Measurements from ENCODE around the gene SH3BGRL2. TPM values are rescaled to one million over a fixed set of nuclear protein-coding genes. Genes with fewer than 3 reads are reported as not detected.

SH3BGRL2 gene
- total and polyA plus RNA-seq, 2 donors (not counting 1 experiment from before 2014, with no cell fraction given): 0.01 TPM; not detected in 1

GRCh38 chr6:79649016-79649415, 17.9 kb downstream of the SH3BGRL2 start:
- Mint-ChIP-seq H3K4me3 (no peak overlapping the region), H3K27me3 (peaks cover 13% of the 10 kb centered on the region), H3K27ac (no peak overlapping the region), H3K9me3 (ENCODE audit: insufficient read depth) (no peaks in the 10 kb centered on the region), H3K4me1 (no peaks in the 10 kb centered on the region)
- Histone ChIP-seq H3K9ac (ENCODE audit: low read length) (no peak overlapping the region), H3K27me3 (replicated peaks in 1 of 4; ENCODE audit: control extremely low read depth in 1 of 4, control insufficient read depth in 3 of 4, insufficient read depth in 4 of 4, low read length in 3 of 4) (no peaks in the 10 kb centered on the region), H3K9me3 (ENCODE audit: control extremely low read depth in 1 of 3, control insufficient read depth in 2 of 3, insufficient read depth in 1 of 3, low read length in 2 of 3) (no peaks in the 10 kb centered on the region), H3K4me3 (ENCODE audit: control extremely low read depth in 1 of 5, extremely low read depth in 1 of 5, insufficient read depth in 1 of 5, low read depth in 2 of 5, low read length in 4 of 5) (no peak overlapping the region), H2AFZ (ENCODE audit: insufficient read depth, low read depth, low read length, poor library complexity, severe bottlenecking) (no peak overlapping the region), H3K4me1 (ENCODE audit: control insufficient read depth in 2 of 2, insufficient read depth in 2 of 2, low read length in 2 of 2) (no peaks in the 10 kb centered on the region), H4K20me1 (ENCODE audit: control insufficient read depth, insufficient read depth, low read length, poor library complexity, severe bottlenecking) (no peaks in the 10 kb centered on the region), H3K36me3 (replicated peaks in 1 of 2; ENCODE audit: control extremely low read depth in 1 of 2, control insufficient read depth in 1 of 2, extremely low read depth in 1 of 2, insufficient read depth in 2 of 2, low read length in 1 of 2) (no peaks in the 10 kb centered on the region), H3K27ac (ENCODE audit: low read length in 2 of 2) (no peak overlapping the region), H3K79me2 (ENCODE audit: control insufficient read depth, insufficient read depth, low read length) (no peaks in the 10 kb centered on the region), H3K4me2 (replicated peaks; ENCODE audit: low read depth, low read length, poor library complexity, severe bottlenecking) (no peak overlapping the region)
- POLR2A ChIA-PET: no interaction called here
- no peak for DNase-seq
- intact Hi-C loops (cut with micrococcal nuclease): no loop called here
- TF ChIP-seq CTCF (IDR thresholded peaks at IDR 0.05) (no peak), EZH2 (IDR thresholded peaks at IDR 0.05; ENCODE audit: borderline replicate concordance, insufficient read depth, low read depth, low read length, poor library complexity, severe bottlenecking) (no peak)
- no peak for ATAC-seq (ENCODE audit: low read depth)
- CTCF ChIA-PET: no interaction called here

GRCh38 chr6:79650950-79651349, 19.8 kb downstream of the SH3BGRL2 start:
- Mint-ChIP-seq H3K4me1 (no peaks in the 10 kb centered on the region), H3K9me3 (ENCODE audit: insufficient read depth) (no peaks in the 10 kb centered on the region), H3K27ac (no peak overlapping the region), H3K27me3 (peaks cover 11% of the 10 kb centered on the region), H3K4me3 (no peak overlapping the region)
- WGBS (ENCODE audit: insufficient coverage): 100% methylated on average over 1 of the region's 3 CpGs
- ChIA-PET POLR2A (no interaction called here), CTCF (no interaction called here)
- Histone ChIP-seq H3K79me2 (ENCODE audit: control insufficient read depth, insufficient read depth, low read length) (no peaks in the 10 kb centered on the region), H4K20me1 (ENCODE audit: control insufficient read depth, insufficient read depth, low read length, poor library complexity, severe bottlenecking) (no peaks in the 10 kb centered on the region), H3K36me3 (replicated peaks in 1 of 2; ENCODE audit: control extremely low read depth in 1 of 2, control insufficient read depth in 1 of 2, extremely low read depth in 1 of 2, insufficient read depth in 2 of 2, low read length in 1 of 2) (no peaks in the 10 kb centered on the region), H3K4me3 (ENCODE audit: control extremely low read depth in 1 of 5, extremely low read depth in 1 of 5, insufficient read depth in 1 of 5, low read depth in 2 of 5, low read length in 4 of 5) (no peak overlapping the region), H3K4me2 (replicated peaks; ENCODE audit: low read depth, low read length, poor library complexity, severe bottlenecking) (no peak overlapping the region), H2AFZ (ENCODE audit: insufficient read depth, low read depth, low read length, poor library complexity, severe bottlenecking) (no peak overlapping the region), H3K4me1 (ENCODE audit: control insufficient read depth in 2 of 2, insufficient read depth in 2 of 2, low read length in 2 of 2) (no peaks in the 10 kb centered on the region), H3K27me3 (replicated peaks in 1 of 4; ENCODE audit: control extremely low read depth in 1 of 4, control insufficient read depth in 3 of 4, insufficient read depth in 4 of 4, low read length in 3 of 4) (no peaks in the 10 kb centered on the region), H3K9me3 (ENCODE audit: control extremely low read depth in 1 of 3, control insufficient read depth in 2 of 3, insufficient read depth in 1 of 3, low read length in 2 of 3) (no peaks in the 10 kb centered on the region), H3K9ac (ENCODE audit: low read length) (no peak overlapping the region), H3K27ac (ENCODE audit: low read length in 2 of 2) (no peak overlapping the region)
- TF ChIP-seq EZH2 (IDR thresholded peaks at IDR 0.05; ENCODE audit: borderline replicate concordance, insufficient read depth, low read depth, low read length, poor library complexity, severe bottlenecking) (no peak), CTCF (IDR thresholded peaks at IDR 0.05) (no peak)
- intact Hi-C loops (cut with micrococcal nuclease): no loop called here
- DNase-seq (no peak), ATAC-seq (ENCODE audit: low read depth) (no peak)

Measured in B cell (primary cell).